Measurements from ENCODE around the gene COX4I1.

DNA sequence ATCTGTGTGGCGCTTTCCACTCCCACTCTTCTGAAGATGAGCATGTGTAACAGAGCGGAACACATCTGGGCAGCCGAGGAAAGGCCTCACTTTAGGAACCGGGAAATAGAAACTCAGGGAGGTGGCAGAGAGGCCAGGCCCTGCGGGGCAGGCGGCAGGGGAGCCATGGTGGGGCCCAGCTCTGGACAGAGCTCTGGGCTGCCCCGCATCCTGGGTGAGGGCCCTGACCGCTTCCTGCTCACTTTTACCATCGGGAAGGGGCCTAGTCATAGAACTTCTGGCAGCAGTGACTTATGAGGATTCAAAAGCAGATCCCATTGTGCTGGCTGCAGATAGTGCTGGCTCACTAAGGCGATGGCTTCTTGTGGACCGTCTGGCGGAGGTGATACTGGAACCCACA lies 22.6 kb downstream of the COX4I1 start:
- TF ChIP-seq, protein P1, sequence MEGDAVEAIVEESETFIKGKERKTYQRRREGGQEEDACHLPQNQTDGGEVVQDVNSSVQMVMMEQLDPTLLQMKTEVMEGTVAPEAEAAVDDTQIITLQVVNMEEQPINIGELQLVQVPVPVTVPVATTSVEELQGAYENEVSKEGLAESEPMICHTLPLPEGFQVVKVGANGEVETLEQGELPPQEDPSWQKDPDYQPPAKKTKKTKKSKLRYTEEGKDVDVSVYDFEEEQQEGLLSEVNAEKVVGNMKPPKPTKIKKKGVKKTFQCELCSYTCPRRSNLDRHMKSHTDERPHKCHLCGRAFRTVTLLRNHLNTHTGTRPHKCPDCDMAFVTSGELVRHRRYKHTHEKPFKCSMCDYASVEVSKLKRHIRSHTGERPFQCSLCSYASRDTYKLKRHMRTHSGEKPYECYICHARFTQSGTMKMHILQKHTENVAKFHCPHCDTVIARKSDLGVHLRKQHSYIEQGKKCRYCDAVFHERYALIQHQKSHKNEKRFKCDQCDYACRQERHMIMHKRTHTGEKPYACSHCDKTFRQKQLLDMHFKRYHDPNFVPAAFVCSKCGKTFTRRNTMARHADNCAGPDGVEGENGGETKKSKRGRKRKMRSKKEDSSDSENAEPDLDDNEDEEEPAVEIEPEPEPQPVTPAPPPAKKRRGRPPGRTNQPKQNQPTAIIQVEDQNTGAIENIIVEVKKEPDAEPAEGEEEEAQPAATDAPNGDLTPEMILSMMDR (conservative IDR thresholded peaks at IDR 0.05 in 1 of 2, IDR thresholded peaks at IDR 0.05 in 1 of 2; ENCODE audit: extremely low read depth in 1 of 2, insufficient read depth in 1 of 2, low read depth in 1 of 2, low read length in 2 of 2), result no peak
- no peak for TF ChIP-seq EZH2 (IDR thresholded peaks at IDR 0.05; ENCODE audit: borderline replicate concordance, low read length)
